Fibroblast of skin of right quadriceps (primary cell): ENCODE data around the gene PCDHA8.
"Not testable (repeated sequence)": the region's sequence is repeated elsewhere in the genome, so short reads cannot be mapped to it uniquely, and the experiment has no call there.

Source experiments
- DNase-seq: peaks from one replicate; pipeline ENCODE4 v3.0.0-alpha.2; 2013

Gene PCDHA8

GRCh38 chr5:140829511-140830501 lies 11.2 kb upstream of the PCDHA8 start:
- not testable (repeated sequence) for DNase-seq

- DNase-seq = peak; percentile 9
Observed at GRCh38 chr5:140833993-140834392, 7.0 kb upstream of the PCDHA8 start, which contains the start of gene PCDHA7. PCDHA7 (plus strand) TSS chr5:140834269; CDS start chr5:140834384, 115 bp downstream.

- not testable (repeated sequence) for DNase-seq
Observed at GRCh38 chr5:140834439-140835008, 6.5 kb upstream of the PCDHA8 start.

GRCh38 chr5:140835622-140836510 lies 5.1 kb upstream of the PCDHA8 start:
- no peak for DNase-seq

GRCh38 chr5:140842798-140843733 lies 2.1 kb downstream of the PCDHA8 start:
- no peak for DNase-seq

GRCh38 chr5:140848139-140849102 lies 7.4 kb downstream of the PCDHA8 start, which contains the start of gene PCDHA9:
PCDHA9 (plus strand) TSS chr5:140848382; CDS start chr5:140848496, 114 bp downstream.
- not testable (repeated sequence) for DNase-seq

GRCh38 chr5:140849831-140850634 lies 9.0 kb downstream of the PCDHA8 start:
- not testable (repeated sequence) for DNase-seq

GRCh38 chr5:140855772-140856674 lies 15.0 kb downstream of the PCDHA8 start, which contains the start of gene PCDHA10:
PCDHA10 (plus strand) TSS chr5:140855897; CDS start chr5:140856049, 152 bp downstream.
- DNase-seq = no peak

- DNase-seq = no peak
Observed at GRCh38 chr5:140857177-140857986, 16.4 kb downstream of the PCDHA8 start.

- DNase-seq = no peak
Observed at GRCh38 chr5:140857987-140858240, 16.9 kb downstream of the PCDHA8 start.

GRCh38 chr5:140862441-140863295 lies 21.7 kb downstream of the PCDHA8 start:
- no peak for DNase-seq

- DNase-seq = no peak
Observed at GRCh38 chr5:140868721-140869554, 28.0 kb downstream of the PCDHA8 start, which contains the start of gene PCDHA11. PCDHA11 (plus strand) TSS chr5:140868957; CDS start chr5:140869104, 147 bp downstream.

- no peak for DNase-seq
Observed at GRCh38 chr5:140869555-140869886, 28.5 kb downstream of the PCDHA8 start.

GRCh38 chr5:140870221-140871201 lies 29.5 kb downstream of the PCDHA8 start:
- DNase-seq = no peak
